Gastroesophageal sphincter (tissue), 3 donors: Measurements from ENCODE around the gene SYNDIG1.

Experiments used
- POLR2A ChIP-seq, 2 donors: fragments of 450-650 bp; IDR thresholded peaks; one replicate each; pipeline ENCODE4 v1.6.1; 2017; ENCODE audit warnings: antibody characterized with exemption in 2 of 2, mild to moderate bottlenecking in 2 of 2, moderate library complexity in 1 of 2
- POLR2AphosphoS5 ChIP-seq: sonication (generic); formaldehyde crosslinking; IDR thresholded peaks from one replicate; pipeline ENCODE4 v1.6.1; 2017; ENCODE audit warnings: antibody characterized with exemption
- TF ChIP-seq, protein P1 (sequence below), 4 experiments: fragments of 200-600 bp in 2 of 4; fragments of 450-650 bp in 2 of 4; sonication (generic) in 1 of 4; IDR thresholded peaks; one replicate each; pipeline ENCODE4 v1.5.1; 2017 to 2019; ENCODE audit warnings: antibody characterized with exemption in 4 of 4, mild to moderate bottlenecking in 2 of 4, moderate library complexity in 2 of 4

DNA sequence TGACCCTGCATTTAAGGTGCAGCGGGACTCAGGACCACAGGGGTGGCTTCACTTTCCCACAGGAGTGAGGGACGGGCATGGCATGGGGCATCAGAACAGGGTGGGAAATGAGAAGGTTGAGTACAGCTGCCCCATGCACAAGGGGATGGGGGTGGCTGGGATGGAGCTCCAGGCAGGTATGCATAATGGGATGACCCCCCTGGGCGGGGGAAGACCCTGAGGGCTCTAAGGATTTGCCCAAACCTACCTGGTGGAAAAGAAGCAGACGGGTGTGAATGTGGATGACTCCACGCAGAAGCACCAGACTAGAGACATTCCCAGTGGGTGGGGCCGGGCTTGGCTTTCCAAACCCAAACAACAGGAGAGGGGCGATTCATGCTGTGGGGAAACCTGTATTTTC lies 200.3 kb downstream of the SYNDIG1 start:
- no peak for TF ChIP-seq POLR2AphosphoS5
- TF ChIP-seq, protein P1, sequence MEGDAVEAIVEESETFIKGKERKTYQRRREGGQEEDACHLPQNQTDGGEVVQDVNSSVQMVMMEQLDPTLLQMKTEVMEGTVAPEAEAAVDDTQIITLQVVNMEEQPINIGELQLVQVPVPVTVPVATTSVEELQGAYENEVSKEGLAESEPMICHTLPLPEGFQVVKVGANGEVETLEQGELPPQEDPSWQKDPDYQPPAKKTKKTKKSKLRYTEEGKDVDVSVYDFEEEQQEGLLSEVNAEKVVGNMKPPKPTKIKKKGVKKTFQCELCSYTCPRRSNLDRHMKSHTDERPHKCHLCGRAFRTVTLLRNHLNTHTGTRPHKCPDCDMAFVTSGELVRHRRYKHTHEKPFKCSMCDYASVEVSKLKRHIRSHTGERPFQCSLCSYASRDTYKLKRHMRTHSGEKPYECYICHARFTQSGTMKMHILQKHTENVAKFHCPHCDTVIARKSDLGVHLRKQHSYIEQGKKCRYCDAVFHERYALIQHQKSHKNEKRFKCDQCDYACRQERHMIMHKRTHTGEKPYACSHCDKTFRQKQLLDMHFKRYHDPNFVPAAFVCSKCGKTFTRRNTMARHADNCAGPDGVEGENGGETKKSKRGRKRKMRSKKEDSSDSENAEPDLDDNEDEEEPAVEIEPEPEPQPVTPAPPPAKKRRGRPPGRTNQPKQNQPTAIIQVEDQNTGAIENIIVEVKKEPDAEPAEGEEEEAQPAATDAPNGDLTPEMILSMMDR (IDR thresholded peaks at IDR 0.05): no peak
- TF ChIP-seq POLR2A (IDR thresholded peaks at IDR 0.05): no peak
